ENCODE measurements around the gene LMBR1.

LMBR1 gene

GRCh38 chr7:156693627-156694026 is 199.4 kb downstream of the LMBR1 start:
- Histone ChIP-seq H4K20me1 (ENCODE audit: insufficient read depth) (no peaks in the 10 kb centered on the region), H3K4me1 (ENCODE audit: low read depth, poor library complexity, severe bottlenecking) (no peaks in the 10 kb centered on the region), H3K79me2 (ENCODE audit: insufficient read depth, low read depth) (no peaks in the 10 kb centered on the region), H3K9ac (no peak overlapping the region), H3K27ac (no peak overlapping the region), H3K4me3 (IDR thresholded peaks at IDR 0.05; ENCODE audit: insufficient read depth, low read depth, low read length) (no peak overlapping the region), H3K36me3 (ENCODE audit: insufficient read depth) (no peaks in the 10 kb centered on the region), H3K4me2 (no peak overlapping the region), H2AFZ (ENCODE audit: low read depth) (no peak overlapping the region), H3K27me3 (ENCODE audit: insufficient read depth, low read depth) (no peaks in the 10 kb centered on the region; the same call in 1 of the 2 replicates)
- no peak for TF ChIP-seq CTCF (conservative IDR thresholded peaks at IDR 0.05; ENCODE audit: low read depth, low read length)

- Histone ChIP-seq H2AFZ (ENCODE audit: low read depth) (no peak overlapping the region), H3K79me2 (ENCODE audit: insufficient read depth, low read depth) (no peaks in the 10 kb centered on the region), H3K27ac (no peak overlapping the region), H3K9ac (no peak overlapping the region), H3K36me3 (ENCODE audit: insufficient read depth) (no peaks in the 10 kb centered on the region), H3K4me2 (no peak overlapping the region), H3K4me3 (IDR thresholded peaks at IDR 0.05; ENCODE audit: insufficient read depth, low read depth, low read length) (no peak overlapping the region), H3K4me1 (ENCODE audit: low read depth, poor library complexity, severe bottlenecking) (no peaks in the 10 kb centered on the region), H4K20me1 (ENCODE audit: insufficient read depth) (no peaks in the 10 kb centered on the region), H3K27me3 (ENCODE audit: insufficient read depth, low read depth) (no peaks in the 10 kb centered on the region; the same call in 1 of the 2 replicates)
- no peak for TF ChIP-seq CTCF (conservative IDR thresholded peaks at IDR 0.05; ENCODE audit: low read depth, low read length)
Observed at GRCh38 chr7:156692849-156693248, 200.1 kb downstream of the LMBR1 start.

GRCh38 chr7:156691764-156692163 is 201.2 kb downstream of the LMBR1 start:
- no peak for TF ChIP-seq CTCF (conservative IDR thresholded peaks at IDR 0.05; ENCODE audit: low read depth, low read length)
- Histone ChIP-seq H3K27ac (no peak overlapping the region), H3K27me3 (ENCODE audit: insufficient read depth, low read depth) (no peaks in the 10 kb centered on the region; the same call in 1 of the 2 replicates), H3K79me2 (ENCODE audit: insufficient read depth, low read depth) (no peaks in the 10 kb centered on the region), H2AFZ (ENCODE audit: low read depth) (no peak overlapping the region), H4K20me1 (ENCODE audit: insufficient read depth) (no peaks in the 10 kb centered on the region), H3K9ac (no peak overlapping the region), H3K4me3 (IDR thresholded peaks at IDR 0.05; ENCODE audit: insufficient read depth, low read depth, low read length) (no peak overlapping the region), H3K4me1 (ENCODE audit: low read depth, poor library complexity, severe bottlenecking) (no peaks in the 10 kb centered on the region), H3K36me3 (ENCODE audit: insufficient read depth) (no peaks in the 10 kb centered on the region), H3K4me2 (no peak overlapping the region)

GRCh38 chr7:156684661-156685060 is 208.3 kb downstream of the LMBR1 start:
- Histone ChIP-seq H3K36me3 (ENCODE audit: insufficient read depth) (no peaks in the 10 kb centered on the region), H3K27ac (no peak overlapping the region), H2AFZ (ENCODE audit: low read depth) (no peak overlapping the region)

More at GRCh38 chr7:156684661-156685060, 208.3 kb downstream of the LMBR1 start:
- Histone ChIP-seq H3K4me1 (ENCODE audit: low read depth, poor library complexity, severe bottlenecking) (no peaks in the 10 kb centered on the region), H4K20me1 (ENCODE audit: insufficient read depth) (no peaks in the 10 kb centered on the region), H3K9ac (no peak overlapping the region), H3K4me3 (IDR thresholded peaks at IDR 0.05; ENCODE audit: insufficient read depth, low read depth, low read length) (no peak overlapping the region), H3K4me2 (no peak overlapping the region), H3K27me3 (ENCODE audit: insufficient read depth, low read depth) (no peaks in the 10 kb centered on the region), H3K79me2 (ENCODE audit: insufficient read depth, low read depth) (no peaks in the 10 kb centered on the region)
- no peak for TF ChIP-seq CTCF (conservative IDR thresholded peaks at IDR 0.05; ENCODE audit: low read depth, low read length)

Data from KMS-11 (cell line).